Mesendoderm (in vitro differentiated cells): ENCODE measurements around the gene RBBP8.

Experiments
- DNase-seq: peaks from one replicate; pipeline ENCODE4 v3.0.0; 2013
- H2AK5ac ChIP-seq: 2 replicates; pipeline ENCODE4 v1.6.1; 2013; ENCODE audit warnings: low read length, inconsistent platforms
- H2BK120ac ChIP-seq: 2 replicates; pipeline ENCODE4 v1.6.1; 2013; ENCODE audit warnings: low read depth, mild to moderate bottlenecking, low read length, moderate library complexity, mixed read lengths
- H2BK15ac ChIP-seq: replicated peaks from 2 replicates; pipeline ENCODE4 v1.6.1; 2013; ENCODE audit warnings: low read depth, mild to moderate bottlenecking, moderate library complexity
- H2BK5ac ChIP-seq: 2 replicates; pipeline ENCODE4 v1.6.1; 2013; ENCODE audit warnings: low read length, inconsistent platforms
- H3K18ac ChIP-seq: 2 replicates; pipeline ENCODE4 v1.6.1; 2013; ENCODE audit warnings: mild to moderate bottlenecking, low read length, mixed read lengths
- H3K23ac ChIP-seq: one replicate; pipeline ENCODE4 v1.6.1; 2013; ENCODE audit warnings: low read length
- H3K27ac ChIP-seq: 2 replicates; pipeline ENCODE4 v1.5.1; 2013; ENCODE audit warnings: low read depth, mild to moderate bottlenecking, inconsistent platforms, low read length, moderate library complexity
- H3K27me3 ChIP-seq: 2 replicates; pipeline ENCODE4 v1.6.1; 2013; ENCODE audit warnings: low read length, control low read depth, mild to moderate bottlenecking, inconsistent platforms; ENCODE audit not compliant: insufficient read depth, poor library complexity
- H3K36me3 ChIP-seq: 2 replicates; pipeline ENCODE4 v1.6.1; 2013; ENCODE audit warnings: low read length, inconsistent platforms; ENCODE audit not compliant: control insufficient read depth, insufficient read depth
- H3K4ac ChIP-seq: one replicate; pipeline ENCODE4 v1.6.1; 2013; ENCODE audit warnings: low read depth, mild to moderate bottlenecking, low read length, moderate library complexity
- H3K4me1 ChIP-seq: 2 replicates; pipeline ENCODE4 v1.6.1; 2013; ENCODE audit warnings: low read depth, low read length, inconsistent platforms; ENCODE audit not compliant: control insufficient read depth
- H3K4me2 ChIP-seq: 2 replicates; pipeline ENCODE4 v1.6.1; 2013; ENCODE audit warnings: low read length
- H3K4me3 ChIP-seq: 2 replicates; pipeline ENCODE4 v1.5.1; 2013; ENCODE audit warnings: mild to moderate bottlenecking, low read length
- H3K56ac ChIP-seq: one replicate; pipeline ENCODE4 v1.6.1; 2013; ENCODE audit warnings: low read length
- H3K79me1 ChIP-seq: 2 replicates; pipeline ENCODE4 v1.6.1; 2013; ENCODE audit warnings: low read length, inconsistent platforms
- H3K79me2 ChIP-seq: 2 replicates; pipeline ENCODE4 v1.6.1; 2013; ENCODE audit warnings: mild to moderate bottlenecking, low read length; ENCODE audit not compliant: control insufficient read depth, insufficient read depth
- H3K9ac ChIP-seq: 2 replicates; pipeline ENCODE4 v1.6.1; 2013; ENCODE audit warnings: low read length, inconsistent platforms
- H4K5ac ChIP-seq: one replicate; pipeline ENCODE4 v1.6.1; 2013; ENCODE audit warnings: low read length
- H4K8ac ChIP-seq: one replicate; pipeline ENCODE4 v1.6.1; 2013; ENCODE audit warnings: low read depth, mild to moderate bottlenecking, control low read depth, low read length, moderate library complexity
- WGBS: extraction: QIAGEN DNeasy Blood & Tissue Kit; methylation state at CpG from one replicate; pipeline ENCODE4 v1.1.7; 2013; ENCODE audit warnings: low lambda C conversion rate, missing lambda C conversion rate; ENCODE audit not compliant: insufficient coverage; ENCODE audit errors: extremely low coverage; 5-methylcytosine and 5-hydroxymethylcytosine counted together

Gene RBBP8

GRCh38 chr18:22974001-22974400, 40.9 kb downstream of the RBBP8 start:
- Histone ChIP-seq H4K8ac (no peak overlapping the region), H3K9ac (no peak overlapping the region), H3K79me2 (no peaks in the 10 kb centered on the region)

GRCh38 chr18:22974707-22975106, 41.6 kb downstream of the RBBP8 start:
- no peak overlapping the region for H3K18ac ChIP-seq
- no peaks in the 10 kb centered on the region for H3K79me2 ChIP-seq
- no peaks in the 10 kb centered on the region for H3K4me1 ChIP-seq
- H2BK5ac ChIP-seq: no peak overlapping the region
- H2BK15ac ChIP-seq: no peak overlapping the region
- no peak overlapping the region for H3K4me3 ChIP-seq
- H4K5ac ChIP-seq: no peak overlapping the region
- no peak overlapping the region for H3K56ac ChIP-seq
- no peak overlapping the region for H3K27ac ChIP-seq
- DNase-seq: no peak
- H3K4me2 ChIP-seq: no peak overlapping the region
- H3K9ac ChIP-seq: no peak overlapping the region
- H2AK5ac ChIP-seq: no peak overlapping the region
- H3K36me3 ChIP-seq: no peaks in the 10 kb centered on the region
- H3K4ac ChIP-seq: no peak overlapping the region
- no peak overlapping the region for H2BK120ac ChIP-seq
- no peak overlapping the region for H3K23ac ChIP-seq
- no peaks in the 10 kb centered on the region for H3K79me1 ChIP-seq
- no peaks in the 10 kb centered on the region for H3K27me3 ChIP-seq
- WGBS: no CpG with 5 or more reads among the region's 5 CpGs
- H4K8ac ChIP-seq: no peak overlapping the region

More at GRCh38 chr18:22974001-22974400, 40.9 kb downstream of the RBBP8 start:
- peak; percentile 7 for DNase-seq
- no peak overlapping the region for H2BK15ac ChIP-seq
- no peak overlapping the region for H3K23ac ChIP-seq
- H3K36me3 ChIP-seq: no peaks in the 10 kb centered on the region
- H4K5ac ChIP-seq: no peak overlapping the region
- H2AK5ac ChIP-seq: no peak overlapping the region
- no peak overlapping the region for H2BK120ac ChIP-seq
- no peak overlapping the region for H3K4me2 ChIP-seq
- H3K4me1 ChIP-seq: no peaks in the 10 kb centered on the region
- H3K79me1 ChIP-seq: no peaks in the 10 kb centered on the region
- no peak overlapping the region for H3K4me3 ChIP-seq
- no peaks in the 10 kb centered on the region for H3K27me3 ChIP-seq
- no peak overlapping the region for H3K27ac ChIP-seq
- H2BK5ac ChIP-seq: no peak overlapping the region
- no peak overlapping the region for H3K4ac ChIP-seq
- H3K56ac ChIP-seq: no peak overlapping the region
- H3K18ac ChIP-seq: no peak overlapping the region

GRCh38 chr18:22975508-22975907, 42.4 kb downstream of the RBBP8 start:
- no peak overlapping the region for H3K4me3 ChIP-seq
- H3K27ac ChIP-seq: no peak overlapping the region
- no peak for DNase-seq
- H3K9ac ChIP-seq: no peak overlapping the region
- no peaks in the 10 kb centered on the region for H3K4me1 ChIP-seq
- H2BK5ac ChIP-seq: no peak overlapping the region
- H3K79me1 ChIP-seq: no peaks in the 10 kb centered on the region
- no peak overlapping the region for H3K56ac ChIP-seq
- no peaks in the 10 kb centered on the region for H3K36me3 ChIP-seq
- no peak overlapping the region for H2BK120ac ChIP-seq
- no peaks in the 10 kb centered on the region for H3K79me2 ChIP-seq
- no peak overlapping the region for H3K18ac ChIP-seq
- H4K5ac ChIP-seq: no peak overlapping the region
- no peaks in the 10 kb centered on the region for H3K27me3 ChIP-seq
- WGBS: no CpG with 5 or more reads among the region's 1 CpG
- H2BK15ac ChIP-seq: no peak overlapping the region
- no peak overlapping the region for H3K23ac ChIP-seq
- H4K8ac ChIP-seq: no peak overlapping the region
- no peak overlapping the region for H3K4ac ChIP-seq
- no peak overlapping the region for H2AK5ac ChIP-seq
- no peak overlapping the region for H3K4me2 ChIP-seq

GRCh38 chr18:22977847-22978701, 44.9 kb downstream of the RBBP8 start:
- H3K79me1 ChIP-seq: no peaks in the 10 kb centered on the region
- no peak overlapping the region for H3K4me2 ChIP-seq
- H3K18ac ChIP-seq: no peak overlapping the region
- no peaks in the 10 kb centered on the region for H3K4me1 ChIP-seq
- H3K23ac ChIP-seq: no peak overlapping the region
- no peaks in the 10 kb centered on the region for H3K27me3 ChIP-seq
- WGBS: no CpG with 5 or more reads among the region's 5 CpGs
- H3K79me2 ChIP-seq: no peaks in the 10 kb centered on the region
- H3K27ac ChIP-seq: no peak overlapping the region
- no peak overlapping the region for H2AK5ac ChIP-seq
- H3K4ac ChIP-seq: no peak overlapping the region
- H2BK120ac ChIP-seq: no peak overlapping the region
- H4K8ac ChIP-seq: no peak overlapping the region
- no peak overlapping the region for H3K9ac ChIP-seq
- no peak overlapping the region for H2BK15ac ChIP-seq
- no peak overlapping the region for H3K56ac ChIP-seq
- no peak overlapping the region for H2BK5ac ChIP-seq
- no peak for DNase-seq
- no peaks in the 10 kb centered on the region for H3K36me3 ChIP-seq
- H3K4me3 ChIP-seq: no peak overlapping the region
- no peak overlapping the region for H4K5ac ChIP-seq

GRCh38 chr18:22980394-22980793, 47.3 kb downstream of the RBBP8 start:
- Histone ChIP-seq H2BK5ac (no peak overlapping the region), H3K23ac (no peak overlapping the region), H3K27ac (no peak overlapping the region), H4K8ac (no peak overlapping the region), H3K56ac (no peak overlapping the region), H3K27me3 (no peaks in the 10 kb centered on the region), H3K4me1 (no peaks in the 10 kb centered on the region), H2BK15ac (no peak overlapping the region), H3K4me3 (no peak overlapping the region), H3K4me2 (no peak overlapping the region), H4K5ac (no peak overlapping the region), H2AK5ac (no peak overlapping the region), H3K36me3 (no peaks in the 10 kb centered on the region), H3K9ac (no peak overlapping the region), H3K79me2 (no peaks in the 10 kb centered on the region), H3K18ac (no peak overlapping the region), H3K79me1 (no peaks in the 10 kb centered on the region), H2BK120ac (no peak overlapping the region), H3K4ac (no peak overlapping the region)
- WGBS: no CpG with 5 or more reads among the region's 1 CpG
- DNase-seq: peak; percentile 59
